Loucy (cell line): ENCODE data around the gene CEPT1.

ENCODE experiments used
- EZH2phosphoT487 ChIP-seq: fragments of 200-600 bp; IDR thresholded peaks from 2 replicates; pipeline ENCODE4 v1.6.1; 2018; ENCODE audit warnings: antibody characterized with exemption, mild to moderate bottlenecking, moderate library complexity, borderline replicate concordance
- TF ChIP-seq, protein P1 (sequence below): fragments of 200-600 bp; sonication (generic); conservative IDR thresholded peaks from 2 replicates; pipeline ENCODE4 v1.5.1; 2014; ENCODE audit warnings: mild to moderate bottlenecking, antibody characterized with exemption, low read length

DNA sequence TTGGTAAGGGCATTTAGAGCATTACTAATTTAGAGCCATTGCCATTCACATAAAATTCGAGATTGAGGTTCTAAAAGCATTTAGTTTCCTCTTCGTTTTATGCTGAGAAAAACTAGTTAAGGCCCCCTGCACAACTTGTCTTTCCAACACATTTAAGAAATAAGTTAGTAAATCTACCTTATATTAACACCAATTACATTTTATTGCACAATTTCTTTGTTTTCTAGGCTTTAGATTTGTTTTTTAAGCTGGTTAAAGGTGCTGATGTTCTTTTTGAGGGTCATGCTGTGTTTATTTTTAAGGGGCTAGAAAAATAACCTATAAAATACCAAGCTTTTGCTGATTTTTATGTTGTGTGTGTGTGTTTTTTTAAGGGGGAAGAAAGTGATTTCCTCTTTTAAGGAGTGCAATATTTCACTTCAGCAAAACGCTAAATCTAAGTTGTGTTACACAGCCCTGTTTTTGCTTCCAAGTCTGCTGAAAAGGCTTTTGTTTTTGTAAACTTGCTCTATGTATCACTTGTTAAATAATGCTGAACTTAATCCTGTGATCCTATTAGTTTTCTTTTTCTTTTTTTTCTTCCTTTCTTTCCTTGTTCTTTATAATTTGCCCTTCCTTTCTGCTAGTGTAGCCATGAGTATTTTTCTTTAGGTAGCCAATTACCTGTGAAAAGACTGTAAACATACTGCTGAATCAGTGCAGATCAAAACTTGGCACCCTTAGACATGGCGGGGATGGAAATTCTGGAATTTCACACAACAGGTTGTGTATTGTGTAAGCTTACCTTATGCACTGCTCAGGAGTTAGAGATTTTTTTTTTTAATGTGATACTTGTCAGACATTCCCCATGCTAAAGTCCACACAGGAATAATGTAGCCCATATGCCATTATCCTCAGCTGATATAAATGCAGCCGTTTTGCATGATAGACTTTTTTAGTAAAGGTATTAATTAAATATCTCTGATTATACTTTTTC lies 1.5 kb downstream of the CEPT1 start:
- TF ChIP-seq, protein P1, sequence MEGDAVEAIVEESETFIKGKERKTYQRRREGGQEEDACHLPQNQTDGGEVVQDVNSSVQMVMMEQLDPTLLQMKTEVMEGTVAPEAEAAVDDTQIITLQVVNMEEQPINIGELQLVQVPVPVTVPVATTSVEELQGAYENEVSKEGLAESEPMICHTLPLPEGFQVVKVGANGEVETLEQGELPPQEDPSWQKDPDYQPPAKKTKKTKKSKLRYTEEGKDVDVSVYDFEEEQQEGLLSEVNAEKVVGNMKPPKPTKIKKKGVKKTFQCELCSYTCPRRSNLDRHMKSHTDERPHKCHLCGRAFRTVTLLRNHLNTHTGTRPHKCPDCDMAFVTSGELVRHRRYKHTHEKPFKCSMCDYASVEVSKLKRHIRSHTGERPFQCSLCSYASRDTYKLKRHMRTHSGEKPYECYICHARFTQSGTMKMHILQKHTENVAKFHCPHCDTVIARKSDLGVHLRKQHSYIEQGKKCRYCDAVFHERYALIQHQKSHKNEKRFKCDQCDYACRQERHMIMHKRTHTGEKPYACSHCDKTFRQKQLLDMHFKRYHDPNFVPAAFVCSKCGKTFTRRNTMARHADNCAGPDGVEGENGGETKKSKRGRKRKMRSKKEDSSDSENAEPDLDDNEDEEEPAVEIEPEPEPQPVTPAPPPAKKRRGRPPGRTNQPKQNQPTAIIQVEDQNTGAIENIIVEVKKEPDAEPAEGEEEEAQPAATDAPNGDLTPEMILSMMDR = no peak
- TF ChIP-seq EZH2phosphoT487 = no peak
